ENCODE data around the gene TEX10.

DNA sequence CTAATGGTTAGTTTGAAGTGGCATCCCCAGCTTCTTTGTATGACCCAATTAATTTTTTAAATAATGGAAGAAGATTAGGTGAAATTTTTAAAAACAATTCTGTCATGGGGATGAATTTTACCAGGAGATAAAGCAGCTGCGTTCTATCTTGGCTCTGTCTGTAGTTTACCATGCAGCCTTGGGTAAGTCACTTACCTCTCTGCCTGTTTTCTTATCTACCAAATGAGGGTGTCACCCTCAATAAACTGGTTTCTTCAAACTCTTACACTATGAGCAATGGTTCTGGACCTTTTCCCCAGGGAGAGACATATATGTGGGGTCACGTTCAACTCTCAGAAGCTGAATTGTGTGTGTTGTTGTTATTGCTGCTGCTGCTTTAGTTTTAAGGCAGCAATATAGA is 71.7 kb downstream of the TEX10 start:
- TF ChIP-seq POLR2AphosphoS5 (IDR thresholded peaks at IDR 0.05; ENCODE audit: borderline replicate concordance, low read depth, low read length) (no peak), EZH2 (IDR thresholded peaks at IDR 0.05) (no peak), FOXP2 (optimal IDR thresholded peaks at IDR 0.05; ENCODE audit: control extremely low read depth, extremely low read length, insufficient read depth) (no peak)
